HFFc6 (cell line): Measurements from ENCODE around the gene CSNK2A3. TPM values are rescaled to one million over a fixed set of nuclear protein-coding genes. Genes with fewer than 3 reads are reported as not detected.

Experiments
- DNase-seq: peaks from one replicate; pipeline ENCODE4 v3.0.0-alpha.2; 2018
- H3K27ac Mint-ChIP-seq: 2 replicates; pipeline ENCODE4 v1.8.0; 2020; ENCODE audit warnings: mild to moderate bottlenecking, mixed read lengths
- H3K27me3 Mint-ChIP-seq: 2 replicates; pipeline ENCODE4 v1.8.0; 2021; ENCODE audit warnings: mild to moderate bottlenecking, moderate library complexity, mixed read lengths; ENCODE audit not compliant: insufficient read depth
- H3K36me3 Mint-ChIP-seq: 2 replicates; pipeline ENCODE4 v1.8.0; 2021; ENCODE audit warnings: low read depth, mixed read lengths
- H3K4me1 Mint-ChIP-seq: 2 replicates; pipeline ENCODE4 v1.8.0; 2020; ENCODE audit warnings: low read depth, mixed read lengths
- H3K4me3 Mint-ChIP-seq: 2 replicates; pipeline ENCODE4 v1.8.0; 2020; ENCODE audit warnings: mild to moderate bottlenecking, moderate library complexity, mixed read lengths
- H3K9me3 Mint-ChIP-seq: 2 replicates; pipeline ENCODE4 v1.8.0; 2020; ENCODE audit warnings: mild to moderate bottlenecking, mixed read lengths
- CTCF ChIP-seq: fragments of 200-600 bp; sonication (generic); IDR thresholded peaks from 2 replicates; pipeline ENCODE4 v1.5.0; 2021; ENCODE audit warnings: antibody characterized with exemption, mild to moderate bottlenecking
- total RNA-seq, 6 experiments: library from RNA; stranded (reverse); fragmentation: NEBNext Ultra II Directional; extraction: Animal tissue kit (Norgen Biotek cat#: 25700); gene quantifications; 2 replicates in 1 of 6; 3 replicates in 5 of 6; pipeline ENCODE4 v1.2.3, GENCODE V29; 2021

CSNK2A3 gene
- total RNA-seq, 6 experiments from 2014 or later: 1.2 to 3.6 (median 2.0) TPM

GRCh38 chr11:11313902-11314692 is 39.0 kb downstream of the CSNK2A3 start:
- H3K36me3 Mint-ChIP-seq: no peaks in the 10 kb centered on the region

DNA sequence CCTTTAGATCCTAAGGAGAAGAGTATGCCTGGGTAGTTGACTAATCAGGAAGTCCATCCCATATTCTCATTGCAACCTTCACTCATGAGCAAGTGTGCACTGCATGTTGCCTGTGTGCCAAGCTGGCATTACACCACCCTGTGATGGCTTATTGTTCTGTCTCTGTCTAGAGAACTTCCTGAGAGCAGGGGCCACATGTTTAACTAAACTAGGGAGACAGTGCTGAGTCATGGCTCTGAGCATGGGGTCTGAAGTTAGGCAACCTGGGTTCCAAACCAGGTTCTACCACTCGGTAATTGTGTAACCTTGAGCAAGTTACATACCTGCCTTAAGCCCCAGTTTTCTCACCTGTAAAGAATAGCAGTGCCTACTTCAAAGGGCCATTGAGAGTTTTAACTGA is 39.6 kb downstream of the CSNK2A3 start:
- H3K4me1 Mint-ChIP-seq: peaks cover 23% of the 10 kb centered on the region; the same call in 1 of the 2 replicates
- TF ChIP-seq CTCF: no peak
- H3K36me3 Mint-ChIP-seq: no peaks in the 10 kb centered on the region
- H3K27ac Mint-ChIP-seq: no peak overlapping the region
- peaks cover 9% of the 10 kb centered on the region for H3K27me3 Mint-ChIP-seq
- no peak overlapping the region for H3K4me3 Mint-ChIP-seq
- DNase-seq: no peak
- no peaks in the 10 kb centered on the region for H3K9me3 Mint-ChIP-seq

More at GRCh38 chr11:11313902-11314692, 39.0 kb downstream of the CSNK2A3 start:
- DNase-seq: no peak
- Mint-ChIP-seq H3K9me3 (no peaks in the 10 kb centered on the region), H3K4me3 (no peak overlapping the region), H3K4me1 (peaks cover 23% of the 10 kb centered on the region; the same call in 1 of the 2 replicates), H3K27me3 (peaks cover 9% of the 10 kb centered on the region), H3K27ac (no peak overlapping the region)
- TF ChIP-seq CTCF: no peak

DNA sequence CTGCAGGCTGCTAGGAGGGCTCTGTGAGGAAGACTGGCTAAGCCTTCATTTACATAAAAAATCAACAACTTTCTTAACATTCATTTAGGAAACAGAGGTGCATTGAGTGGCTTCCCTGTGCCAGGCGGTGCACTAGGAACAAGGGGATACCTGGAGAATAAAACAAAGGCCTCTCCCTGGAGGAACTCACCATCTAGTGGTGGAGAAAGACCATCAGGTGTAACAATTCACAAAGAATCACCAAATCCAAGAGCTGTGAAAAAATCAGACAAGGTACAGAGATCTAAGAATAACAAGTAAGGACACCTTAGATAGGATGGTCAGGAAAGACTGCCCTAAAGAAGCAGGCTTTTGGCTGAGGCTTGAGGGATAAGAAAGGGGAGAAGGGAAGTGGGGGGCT is 40.3 kb downstream of the CSNK2A3 start:
- Mint-ChIP-seq H3K4me3 (no peak overlapping the region), H3K27ac (no peak overlapping the region), H3K36me3 (no peaks in the 10 kb centered on the region), H3K9me3 (no peaks in the 10 kb centered on the region), H3K27me3 (peaks cover 9% of the 10 kb centered on the region), H3K4me1 (peaks cover 22% of the 10 kb centered on the region; the same call in 1 of the 2 replicates)
- TF ChIP-seq CTCF: no peak
- no peak for DNase-seq

DNA sequence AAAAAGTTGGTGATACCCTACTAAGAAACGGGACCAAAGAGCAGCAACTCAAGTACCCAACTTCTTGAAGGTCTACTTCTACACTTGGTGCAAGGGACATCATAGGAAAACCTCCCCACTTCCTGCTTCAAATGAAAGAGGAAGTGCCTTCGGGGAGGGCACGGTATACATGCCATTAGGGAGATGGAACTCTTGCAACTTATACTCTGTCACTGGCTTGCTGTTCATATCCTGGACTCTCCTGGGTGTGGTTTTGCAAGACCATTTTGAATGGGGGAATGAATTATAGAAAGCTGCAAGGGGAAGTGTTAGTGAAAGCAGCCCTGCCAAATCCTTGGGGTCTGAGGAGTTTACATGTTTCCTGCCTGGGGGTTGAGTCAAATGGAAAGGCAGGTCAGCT is 41.9 kb downstream of the CSNK2A3 start:
- no peak overlapping the region for H3K27ac Mint-ChIP-seq
- H3K27me3 Mint-ChIP-seq: peaks cover 13% of the 10 kb centered on the region

GRCh38 chr11:11309906-11310305 is 43.1 kb downstream of the CSNK2A3 start:
- Mint-ChIP-seq H3K4me3 (no peak overlapping the region), H3K27ac (no peak overlapping the region), H3K4me1 (peaks cover 17% of the 10 kb centered on the region; the same call in 1 of the 2 replicates), H3K27me3 (peaks cover 13% of the 10 kb centered on the region), H3K9me3 (no peaks in the 10 kb centered on the region), H3K36me3 (no peaks in the 10 kb centered on the region)
- DNase-seq: no peak
- TF ChIP-seq CTCF: no peak

More for the DNA sequence above, 41.9 kb downstream of the CSNK2A3 start:
- no peak overlapping the region for H3K4me3 Mint-ChIP-seq
- H3K36me3 Mint-ChIP-seq: no peaks in the 10 kb centered on the region
- no peaks in the 10 kb centered on the region for H3K9me3 Mint-ChIP-seq
- DNase-seq: no peak
- no peak for TF ChIP-seq CTCF
- peaks cover 17% of the 10 kb centered on the region; the same call in 1 of the 2 replicates for H3K4me1 Mint-ChIP-seq
